GM12878 (cell line): ENCODE measurements around the gene DOLPP1.

Experiments
- CTCF ChIP-seq, 3 experiments: IDR thresholded peaks in 2 of 3; conservative IDR thresholded peaks in 1 of 3; 2 replicates each; pipeline ENCODE4 v1.5.1; 2011; ENCODE audit warnings: low read depth in 3 of 3, low read length in 3 of 3, mild to moderate bottlenecking in 3 of 3, control low read depth in 2 of 3, moderate library complexity in 2 of 3, inconsistent platforms in 1 of 3, mixed read lengths in 1 of 3; ENCODE audit not compliant: control insufficient read depth in 2 of 3, insufficient read depth in 1 of 3; ENCODE audit errors: extremely low read depth in 1 of 3
- RFX5 ChIP-seq: IDR thresholded peaks from 2 replicates; pipeline ENCODE4 v1.6.1; 2011; ENCODE audit warnings: low read depth, low read length, improper control_type of control experiment
- TAF1 ChIP-seq: IDR thresholded peaks from 2 replicates; pipeline ENCODE4 v1.6.1; 2011; ENCODE audit warnings: mild to moderate bottlenecking, low read depth, low read length, borderline replicate concordance
- YY1 ChIP-seq: IDR thresholded peaks from 2 replicates; pipeline ENCODE4 v1.6.1; 2011; ENCODE audit warnings: low read depth, mild to moderate bottlenecking, low read length

- TF ChIP-seq RFX5 = no peak
- TF ChIP-seq TAF1 = no peak
- TF ChIP-seq CTCF (IDR thresholded peaks at IDR 0.05 in 2 of 3, conservative IDR thresholded peaks at IDR 0.05 in 1 of 3; ENCODE audit: control insufficient read depth in 2 of 3, extremely low read depth in 1 of 3, insufficient read depth in 1 of 3, low read depth in 3 of 3, low read length in 3 of 3) = no peak
- no peak for TF ChIP-seq YY1
Observed at GRCh38 chr9:129075996-129076639, 4.8 kb upstream of the DOLPP1 start.
